AG04450 (cell line): ENCODE measurements around the gene PERP. TPM values are rescaled to one million over a fixed set of nuclear protein-coding genes. Genes with fewer than 3 reads are reported as not detected.

ENCODE experiments used
- CTCF ChIA-PET: fragments of 300-600, 350-600 bp; formaldehyde crosslinking; extraction: SDS; loops from one replicate; lab custom pipeline; 2022; ENCODE audit warnings: antibody characterized with exemption, inconsistent platforms; lab: Charles Lee
- POLR2A ChIA-PET: fragments of 350-600 bp; formaldehyde crosslinking; extraction: SDS; loops from one replicate; lab custom pipeline; 2021; ENCODE audit warnings: antibody characterized with exemption, inconsistent platforms; lab: Yijun Ruan, JAX
- DNase-seq: peaks from one replicate; pipeline ENCODE4 v3.0.0-alpha.2; 2011; ENCODE audit warnings: low read depth, low spot score
- H3K27ac ChIP-seq: one replicate; pipeline ENCODE4 v1.5.1; 2012; ENCODE audit warnings: low read depth, low read length, control low read depth
- H3K27me3 ChIP-seq: one replicate; pipeline ENCODE4 v1.6.0; 2012; ENCODE audit warnings: low read length; ENCODE audit not compliant: control insufficient read depth, insufficient read depth
- H3K4me3 ChIP-seq: 2 replicates; pipeline ENCODE4 v1.5.1; 2011; ENCODE audit warnings: mild to moderate bottlenecking, low read depth, low read length, control low read depth
- H3K9me3 ChIP-seq: 2 replicates; pipeline ENCODE4 v1.5.1; 2012; ENCODE audit warnings: low read length; ENCODE audit not compliant: control insufficient read depth, insufficient read depth
- polyA plus RNA-seq: library from polyadenylated mRNA; depleted of rRNA; stranded (reverse); fragments of >200 nt; gene quantifications from 2 replicates; pipeline ENCODE4 v1.2.3, GENCODE V29; 2011
- TF ChIP-seq, protein P1 (sequence below): IDR thresholded peaks from 2 replicates; pipeline ENCODE4 v1.5.1; 2011; ENCODE audit warnings: low read depth, low read length, control low read depth, inconsistent platforms

Gene PERP
- polyA plus RNA-seq, 1 experiment, result 47.6 TPM

DNA sequence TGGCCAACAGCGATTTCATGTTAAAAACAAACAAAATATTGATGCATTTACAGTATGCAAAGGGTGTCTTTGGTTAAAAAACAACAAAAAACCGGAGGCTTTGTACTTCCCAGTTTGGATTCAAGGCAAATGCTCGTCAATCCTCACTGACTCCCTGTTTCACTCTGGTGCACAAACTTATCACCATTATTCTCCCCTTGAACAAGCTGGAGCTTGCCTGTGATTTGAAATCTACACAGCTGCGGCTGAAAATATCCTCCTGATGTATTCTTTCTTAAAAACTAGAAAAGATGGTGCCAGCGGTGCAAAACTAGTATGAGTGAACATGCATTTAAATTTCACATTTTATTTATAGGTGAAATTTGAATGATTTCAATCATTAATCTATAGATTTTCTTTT is 3.3 kb downstream of the PERP start:
- DNase-seq, result no peak
- ChIA-PET CTCF (interaction anchor here (1.3 to 3.5 kb wide), 3 partner anchors 20 to 400 kb away, joined by 3 to 104 read pairs (median 5); no protein-coding TSS in a partner anchor), POLR2A (no interaction called here)
- no peaks in the 10 kb centered on the region; the same call in 1 of the 2 replicates for H3K9me3 ChIP-seq
- H3K27me3 ChIP-seq, result peaks cover 6% of the 10 kb centered on the region
- no peak overlapping the region for H3K27ac ChIP-seq
- no peak overlapping the region for H3K4me3 ChIP-seq
- TF ChIP-seq, protein P1, sequence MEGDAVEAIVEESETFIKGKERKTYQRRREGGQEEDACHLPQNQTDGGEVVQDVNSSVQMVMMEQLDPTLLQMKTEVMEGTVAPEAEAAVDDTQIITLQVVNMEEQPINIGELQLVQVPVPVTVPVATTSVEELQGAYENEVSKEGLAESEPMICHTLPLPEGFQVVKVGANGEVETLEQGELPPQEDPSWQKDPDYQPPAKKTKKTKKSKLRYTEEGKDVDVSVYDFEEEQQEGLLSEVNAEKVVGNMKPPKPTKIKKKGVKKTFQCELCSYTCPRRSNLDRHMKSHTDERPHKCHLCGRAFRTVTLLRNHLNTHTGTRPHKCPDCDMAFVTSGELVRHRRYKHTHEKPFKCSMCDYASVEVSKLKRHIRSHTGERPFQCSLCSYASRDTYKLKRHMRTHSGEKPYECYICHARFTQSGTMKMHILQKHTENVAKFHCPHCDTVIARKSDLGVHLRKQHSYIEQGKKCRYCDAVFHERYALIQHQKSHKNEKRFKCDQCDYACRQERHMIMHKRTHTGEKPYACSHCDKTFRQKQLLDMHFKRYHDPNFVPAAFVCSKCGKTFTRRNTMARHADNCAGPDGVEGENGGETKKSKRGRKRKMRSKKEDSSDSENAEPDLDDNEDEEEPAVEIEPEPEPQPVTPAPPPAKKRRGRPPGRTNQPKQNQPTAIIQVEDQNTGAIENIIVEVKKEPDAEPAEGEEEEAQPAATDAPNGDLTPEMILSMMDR, result no peak

DNA sequence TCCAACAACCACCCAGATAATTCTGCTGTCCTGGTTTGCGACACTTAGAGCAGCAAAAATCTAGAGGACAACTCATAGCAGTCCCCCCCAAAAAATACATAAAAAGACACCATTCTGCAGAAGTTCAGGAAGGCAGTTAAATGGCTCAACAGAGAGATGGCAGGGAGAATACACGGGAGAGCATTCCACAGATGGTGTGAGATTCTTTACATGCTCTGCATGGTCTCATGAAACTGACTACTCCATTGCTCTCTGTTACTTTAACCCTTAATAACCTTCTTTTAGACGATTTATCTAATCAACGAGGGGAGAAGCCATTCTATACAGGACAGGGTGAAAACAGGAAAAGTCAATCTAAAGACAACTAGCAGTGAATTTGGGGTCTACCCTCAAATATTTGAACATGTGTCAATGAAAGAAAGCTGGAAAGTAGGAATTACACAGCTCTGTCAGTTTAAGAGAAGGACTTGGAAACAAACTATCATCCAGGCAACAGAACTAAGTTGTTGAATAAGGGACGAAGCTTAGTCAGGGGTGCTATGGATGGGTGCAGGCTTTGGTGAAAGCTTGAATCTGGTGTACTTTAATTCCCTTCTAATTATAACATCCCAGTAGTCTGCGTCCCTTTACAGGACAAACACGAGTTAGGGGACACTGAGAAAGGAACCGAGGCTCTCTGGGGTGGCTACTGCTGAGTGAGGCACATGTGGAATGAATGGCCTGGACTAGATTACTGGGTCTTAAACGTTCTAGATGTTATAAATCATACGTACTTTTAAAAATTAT is 5.1 kb downstream of the PERP start:
- peaks cover 3% of the 10 kb centered on the region for H3K9me3 ChIP-seq
- DNase-seq, result no peak
- TF ChIP-seq, protein P1, result no peak
- no peak overlapping the region for H3K4me3 ChIP-seq
- ChIA-PET POLR2A (no interaction called here), CTCF (interaction anchor here (0.9 to 1.0 kb wide), 2 partner anchors 99 to 101 kb away, joined by 3 read pairs; no protein-coding TSS in a partner anchor)
- H3K27me3 ChIP-seq, result no peaks in the 10 kb centered on the region
- no peak overlapping the region for H3K27ac ChIP-seq

DNA sequence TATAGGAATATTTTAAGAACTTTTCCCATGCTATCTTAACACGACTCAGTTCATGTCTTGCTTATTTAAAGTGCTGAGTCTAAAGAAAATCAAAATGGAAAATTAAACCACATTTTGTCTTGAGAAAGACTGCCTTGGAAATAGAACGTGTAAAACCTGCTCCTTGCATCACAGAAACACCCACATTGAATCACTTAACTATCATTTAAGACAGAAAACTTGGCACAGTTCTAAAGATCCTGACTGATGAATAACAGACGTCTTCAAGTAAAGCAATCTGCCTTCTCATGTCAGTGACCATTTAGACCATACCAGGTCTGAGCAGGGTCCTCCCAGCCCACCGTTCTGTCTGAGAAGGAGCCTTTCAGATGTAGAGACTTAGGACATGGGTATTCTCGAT is 7.4 kb downstream of the PERP start:
- Histone ChIP-seq H3K27ac (no peak overlapping the region), H3K9me3 (peaks cover 3% of the 10 kb centered on the region), H3K27me3 (no peaks in the 10 kb centered on the region), H3K4me3 (no peak overlapping the region)
- DNase-seq, result peak; percentile 20
- TF ChIP-seq, protein P1, result no peak
- POLR2A ChIA-PET, result no interaction called here
- CTCF ChIA-PET, result interaction anchor here (1.0 to 2.0 kb wide), 4 partner anchors 15 to 99 kb away, joined by 3 to 8 read pairs (median 6); no protein-coding TSS in a partner anchor

DNA sequence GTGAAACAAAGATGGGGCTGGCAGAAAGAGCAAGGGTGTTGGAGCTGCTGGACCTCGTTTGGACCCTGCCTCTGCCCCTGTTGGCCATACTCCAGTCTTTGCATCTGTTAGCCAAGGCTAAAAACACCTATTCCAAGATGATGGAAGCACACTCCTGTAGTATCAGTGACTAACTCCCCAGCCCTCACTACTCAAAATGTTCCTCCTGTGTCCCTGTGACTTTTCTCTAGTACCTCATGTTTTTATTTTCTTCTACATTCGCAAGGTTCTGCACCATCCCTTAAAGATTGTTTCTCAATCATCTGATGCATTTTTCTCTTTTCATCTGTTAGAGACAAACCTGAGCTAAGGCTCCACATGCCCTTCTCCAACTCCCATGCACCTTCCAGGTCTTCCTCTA is 8.9 kb downstream of the PERP start:
- H3K9me3 ChIP-seq, result peaks cover 3% of the 10 kb centered on the region
- POLR2A ChIA-PET, result no interaction called here
- CTCF ChIA-PET, result interaction anchor here (0.7 to 0.8 kb wide), 2 partner anchors 12 to 18 kb away, joined by 3 read pairs; no protein-coding TSS in a partner anchor
- TF ChIP-seq, protein P1, result no peak
- no peak overlapping the region for H3K27ac ChIP-seq
- no peak overlapping the region for H3K4me3 ChIP-seq
- no peaks in the 10 kb centered on the region for H3K27me3 ChIP-seq
- DNase-seq, result no peak

DNA sequence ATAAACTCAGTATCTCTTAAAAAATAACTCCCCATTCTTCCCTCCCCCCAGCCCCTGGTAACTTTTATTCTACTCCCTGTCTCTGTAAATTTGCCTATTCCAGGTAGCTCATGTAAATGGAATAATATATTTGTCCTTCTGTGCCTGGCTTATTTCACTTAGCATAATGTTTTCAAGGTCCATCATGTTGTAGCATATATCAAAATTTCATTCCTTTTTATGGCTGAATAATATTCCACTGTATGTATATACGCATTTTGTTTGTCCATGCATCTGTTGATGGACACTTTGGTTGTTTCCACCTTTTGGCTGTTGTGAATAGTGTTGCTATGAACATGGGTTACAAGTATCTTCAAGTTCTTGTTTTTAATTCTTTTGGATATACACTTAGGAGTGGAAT is 13.0 kb downstream of the PERP start:
- H3K27ac ChIP-seq, result no peak overlapping the region
- no peak overlapping the region for H3K4me3 ChIP-seq
- ChIA-PET CTCF (no interaction called here), POLR2A (no interaction called here)
- TF ChIP-seq, protein P1, result no peak
- no peak for DNase-seq
- H3K9me3 ChIP-seq, result peaks cover 3% of the 10 kb centered on the region; the same call in 1 of the 2 replicates
- H3K27me3 ChIP-seq, result no peaks in the 10 kb centered on the region
